Vagina (tissue), 2 donors: ENCODE results near the gene PLD1. TPM values are rescaled to one million over a fixed set of nuclear protein-coding genes. Genes with fewer than 3 reads are reported as not detected.

Source experiments
- DNase-seq, 2 donors: peaks; one replicate each; pipeline ENCODE4 v3.0.0-alpha.2; 2017; ENCODE audit errors: extremely low spot score in 2 of 2
- H3K27ac ChIP-seq: fragments of 200-600 bp; sonication (generic); one replicate; pipeline ENCODE4 v1.5.1; 2019
- H3K27me3 ChIP-seq: fragments of 200-600 bp; sonication (generic); one replicate; pipeline ENCODE4 v1.5.1; 2019
- H3K36me3 ChIP-seq, 2 donors: fragments of 200-600 bp; sonication (generic); one replicate each; pipeline ENCODE4 v1.5.1; 2017 to 2019
- H3K4me1 ChIP-seq: fragments of 200-600 bp; sonication (generic); one replicate; pipeline ENCODE4 v1.5.1; 2019
- H3K4me3 ChIP-seq, 2 donors: fragments of 200-600 bp; sonication (generic); 1 replicate in 1 of 2; 2 replicates in 1 of 2; pipeline ENCODE4 v1.5.1; 2016 to 2019
- H3K9me3 ChIP-seq: fragments of 200-600 bp; sonication (generic); one replicate; pipeline ENCODE4 v1.5.1; 2019
- POLR2A ChIP-seq, 2 donors: fragments of 450-650 bp; IDR thresholded peaks; one replicate each; pipeline ENCODE4 v1.6.1; 2017; ENCODE audit warnings: antibody characterized with exemption in 2 of 2, mild to moderate bottlenecking in 2 of 2, moderate library complexity in 2 of 2
- POLR2AphosphoS5 ChIP-seq, 2 donors: sonication (generic); formaldehyde crosslinking; IDR thresholded peaks; one replicate each; pipeline ENCODE4 v1.9.0; 2017; ENCODE audit warnings: antibody characterized with exemption in 2 of 2, mild to moderate bottlenecking in 2 of 2, low read depth in 1 of 2; ENCODE audit not compliant: insufficient read depth in 1 of 2
- intact Hi-C: fragments of 100-400 bp; cut with DNase I; formaldehyde crosslinking; loops from one replicate; pipeline ENCODE4 v1.15.1; 2023
- total RNA-seq: library from RNA; depleted of rRNA; stranded (reverse); fragments of >200 nt; gene quantifications from one replicate; pipeline ENCODE4 v1.2.3, GENCODE V29; 2016
- TF ChIP-seq, protein P1 (sequence below), 3 experiments: fragments of 450-650 bp in 2 of 3; fragments of 200-600 bp in 1 of 3; sonication (generic) in 1 of 3; IDR thresholded peaks; one replicate each; pipeline ENCODE4 v1.5.1; 2017 to 2019; ENCODE audit warnings: antibody characterized with exemption in 3 of 3, mild to moderate bottlenecking in 2 of 3, moderate library complexity in 2 of 3

The PLD1 gene
- total RNA-seq, 1 donor from 2014 or later = 35.6 TPM

DNA sequence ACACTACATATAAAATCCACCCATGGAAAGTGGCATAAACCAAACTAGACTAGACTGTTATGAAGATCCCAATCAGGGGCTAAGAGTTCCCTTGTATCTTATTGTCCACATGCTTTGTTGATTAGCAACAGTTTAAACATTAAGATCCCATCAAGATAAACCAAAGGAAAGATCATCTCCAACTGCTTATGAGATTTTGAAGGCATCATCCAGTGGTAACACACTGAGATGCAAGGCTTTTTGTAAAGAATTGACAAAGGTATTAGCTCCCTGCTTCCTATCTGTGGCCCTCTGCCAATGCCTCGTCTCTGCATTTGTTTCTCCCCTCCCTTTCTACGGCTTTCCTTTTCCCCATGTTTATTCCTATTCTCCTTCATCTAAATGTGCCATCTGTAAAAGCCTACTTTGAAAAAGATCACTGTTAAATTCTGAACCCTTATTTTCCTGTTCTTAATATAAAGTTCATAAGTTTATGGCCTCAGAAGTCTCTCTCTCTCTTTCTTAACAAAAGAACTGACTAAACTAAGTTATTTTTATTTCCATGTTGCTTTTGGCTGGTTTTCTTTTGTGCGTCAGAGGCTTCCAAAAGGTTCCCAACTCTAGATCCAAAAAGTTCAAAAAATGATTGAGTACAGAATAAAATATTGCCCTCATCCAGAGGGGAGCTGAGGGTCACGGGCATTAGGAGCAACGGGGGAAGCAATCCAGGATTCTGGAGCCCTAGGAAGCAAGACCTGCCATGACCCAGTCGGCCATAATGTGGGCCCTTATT, 5.5 kb downstream of the PLD1 start:
- no peak for DNase-seq
- H3K27me3 ChIP-seq = no peaks in the 10 kb centered on the region
- peak; percentile 19 to 59 for TF ChIP-seq POLR2AphosphoS5 (IDR thresholded peaks at IDR 0.05; ENCODE audit: insufficient read depth in 1 of 2, low read depth in 1 of 2)
- no peak for TF ChIP-seq POLR2A (IDR thresholded peaks at IDR 0.05)
- H3K9me3 ChIP-seq = no peaks in the 10 kb centered on the region
- H3K36me3 ChIP-seq = no peaks in the 10 kb centered on the region
- H3K27ac ChIP-seq = peak overlapping the region; percentile 80
- intact Hi-C loops = loop anchor here (2.0 to 5.0 kb wide), 2 partner anchors 28 to 33 kb away; no protein-coding TSS in a partner anchor
- H3K4me1 ChIP-seq = peaks cover 63% of the 10 kb centered on the region
- no peak overlapping the region for H3K4me3 ChIP-seq

DNA sequence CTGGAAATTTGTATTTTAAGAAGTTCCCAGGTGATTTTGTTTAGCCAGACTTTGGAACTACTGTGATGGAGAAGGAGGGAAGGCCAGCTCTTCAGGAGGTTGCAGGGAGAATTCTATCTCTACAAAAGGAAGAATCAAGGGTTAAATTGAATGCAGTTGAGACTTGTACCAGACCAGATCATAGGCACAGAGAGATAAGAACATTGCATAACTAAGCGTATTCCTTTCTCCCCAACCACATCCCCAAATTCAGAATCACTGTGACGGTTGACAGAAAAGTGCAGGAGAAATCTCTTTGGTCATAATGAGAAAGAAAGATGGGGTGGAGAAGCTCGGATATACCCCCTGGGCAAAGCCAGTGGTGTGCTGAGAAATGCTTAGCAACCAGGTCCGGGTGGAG, 7.2 kb downstream of the PLD1 start:
- Histone ChIP-seq H3K27me3 (no peaks in the 10 kb centered on the region), H3K9me3 (no peaks in the 10 kb centered on the region), H3K36me3 (no peaks in the 10 kb centered on the region), H3K27ac (peak overlapping the region; percentile 81), H3K4me1 (peaks cover 70% of the 10 kb centered on the region), H3K4me3 (no peak overlapping the region)
- TF ChIP-seq POLR2A (IDR thresholded peaks at IDR 0.05) = no peak
- TF ChIP-seq POLR2AphosphoS5 (IDR thresholded peaks at IDR 0.05; ENCODE audit: insufficient read depth in 1 of 2, low read depth in 1 of 2) = no peak
- TF ChIP-seq, protein P1, sequence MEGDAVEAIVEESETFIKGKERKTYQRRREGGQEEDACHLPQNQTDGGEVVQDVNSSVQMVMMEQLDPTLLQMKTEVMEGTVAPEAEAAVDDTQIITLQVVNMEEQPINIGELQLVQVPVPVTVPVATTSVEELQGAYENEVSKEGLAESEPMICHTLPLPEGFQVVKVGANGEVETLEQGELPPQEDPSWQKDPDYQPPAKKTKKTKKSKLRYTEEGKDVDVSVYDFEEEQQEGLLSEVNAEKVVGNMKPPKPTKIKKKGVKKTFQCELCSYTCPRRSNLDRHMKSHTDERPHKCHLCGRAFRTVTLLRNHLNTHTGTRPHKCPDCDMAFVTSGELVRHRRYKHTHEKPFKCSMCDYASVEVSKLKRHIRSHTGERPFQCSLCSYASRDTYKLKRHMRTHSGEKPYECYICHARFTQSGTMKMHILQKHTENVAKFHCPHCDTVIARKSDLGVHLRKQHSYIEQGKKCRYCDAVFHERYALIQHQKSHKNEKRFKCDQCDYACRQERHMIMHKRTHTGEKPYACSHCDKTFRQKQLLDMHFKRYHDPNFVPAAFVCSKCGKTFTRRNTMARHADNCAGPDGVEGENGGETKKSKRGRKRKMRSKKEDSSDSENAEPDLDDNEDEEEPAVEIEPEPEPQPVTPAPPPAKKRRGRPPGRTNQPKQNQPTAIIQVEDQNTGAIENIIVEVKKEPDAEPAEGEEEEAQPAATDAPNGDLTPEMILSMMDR (IDR thresholded peaks at IDR 0.05) = no peak
- DNase-seq = no peak
- intact Hi-C loops = no loop called here

DNA sequence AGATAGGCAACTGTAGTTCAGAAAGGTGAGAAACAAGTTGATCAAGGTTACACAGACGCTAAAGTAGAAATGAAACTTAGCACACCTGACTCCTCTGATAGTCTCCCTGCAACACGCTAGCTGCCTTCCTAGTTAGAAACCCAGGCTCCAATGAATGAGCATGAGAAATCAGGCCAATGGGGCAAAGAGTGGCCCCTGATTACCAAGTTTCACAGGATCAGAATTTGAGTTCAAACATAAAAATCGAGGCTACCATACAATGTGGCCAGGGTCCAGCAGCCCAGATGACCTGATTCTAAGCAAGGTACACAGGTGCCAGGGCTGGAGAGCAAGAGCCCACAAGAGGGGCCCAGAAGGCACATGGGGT, 7.7 kb downstream of the PLD1 start:
- no peaks in the 10 kb centered on the region for H3K9me3 ChIP-seq
- H3K27ac ChIP-seq = peak overlapping the region; percentile 81
- H3K27me3 ChIP-seq = no peaks in the 10 kb centered on the region
- H3K4me1 ChIP-seq = peaks cover 75% of the 10 kb centered on the region
- H3K4me3 ChIP-seq = no peak overlapping the region
- no peak for DNase-seq
- TF ChIP-seq, protein P1 (IDR thresholded peaks at IDR 0.05) = no peak
- no peak for TF ChIP-seq POLR2AphosphoS5 (IDR thresholded peaks at IDR 0.05; ENCODE audit: insufficient read depth in 1 of 2, low read depth in 1 of 2)
- TF ChIP-seq POLR2A (IDR thresholded peaks at IDR 0.05) = no peak
- no peaks in the 10 kb centered on the region for H3K36me3 ChIP-seq
- intact Hi-C loops = no loop called here

DNA sequence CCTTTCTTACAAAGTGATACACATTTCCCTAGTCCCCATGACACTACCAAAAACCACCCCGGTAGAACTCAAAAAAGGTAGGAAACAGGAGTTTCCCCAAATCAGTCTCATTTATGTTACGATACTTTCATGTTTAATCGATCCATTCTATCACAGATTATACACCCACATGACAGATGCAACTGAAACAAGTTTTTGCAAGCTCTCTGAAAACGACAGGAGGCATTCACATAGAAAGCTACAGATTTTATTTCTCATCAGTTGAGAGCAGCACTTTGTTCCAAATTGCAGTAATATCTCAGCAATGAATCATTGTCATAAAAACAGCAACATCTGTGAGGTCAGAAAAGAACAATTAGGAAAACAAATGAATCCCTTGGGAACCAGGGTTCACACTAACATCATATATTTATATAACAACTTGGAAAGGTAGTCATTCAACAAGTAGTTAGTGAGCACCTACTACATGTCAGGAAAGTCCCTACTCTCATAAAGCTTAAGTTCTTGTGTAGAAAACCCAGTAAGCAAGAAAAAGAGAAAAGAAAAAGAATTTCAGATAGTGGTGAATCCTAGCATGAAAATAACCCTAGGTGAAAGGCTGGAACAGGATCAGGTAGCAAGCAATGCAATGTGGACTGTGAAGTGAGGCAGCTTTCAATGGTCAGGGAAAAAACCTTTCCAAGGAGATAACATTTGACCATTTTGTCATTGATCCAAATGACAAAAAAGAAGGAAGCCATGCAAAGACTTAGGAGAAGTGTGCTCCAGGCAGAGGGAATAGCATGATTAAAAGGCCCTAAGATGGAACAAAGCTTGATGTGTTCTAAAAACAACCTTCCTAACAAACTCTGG, 8.3 kb downstream of the PLD1 start:
- intact Hi-C loops = no loop called here
- Histone ChIP-seq H3K9me3 (no peaks in the 10 kb centered on the region), H3K4me1 (peaks cover 78% of the 10 kb centered on the region), H3K36me3 (no peaks in the 10 kb centered on the region), H3K27me3 (no peaks in the 10 kb centered on the region), H3K4me3 (no peak overlapping the region), H3K27ac (peak overlapping the region; percentile 81)
- TF ChIP-seq POLR2AphosphoS5 (IDR thresholded peaks at IDR 0.05; ENCODE audit: insufficient read depth in 1 of 2, low read depth in 1 of 2) = peak; percentile 25 to 72
- TF ChIP-seq, protein P1 (IDR thresholded peaks at IDR 0.05) = no peak
- DNase-seq = no peak

DNA sequence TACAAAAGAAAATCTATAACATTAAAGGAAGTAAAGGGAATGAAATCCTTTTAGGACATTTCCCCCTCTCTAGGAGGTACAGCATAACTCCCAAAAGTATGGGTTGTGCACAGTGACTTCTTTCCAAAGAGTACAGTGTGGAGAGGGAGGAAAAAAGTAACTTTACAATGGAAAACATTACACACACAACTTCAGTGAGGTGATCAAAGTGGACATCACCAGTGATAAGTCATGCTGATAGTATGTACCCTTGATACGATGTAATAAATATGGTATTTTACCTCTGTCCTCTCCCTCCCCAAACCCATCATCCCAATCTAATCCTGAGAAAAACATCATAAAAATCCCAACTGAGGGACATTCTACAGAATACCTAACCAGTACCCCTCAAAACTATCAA, 10.8 kb downstream of the PLD1 start:
- no peak for DNase-seq
- H3K36me3 ChIP-seq = no peaks in the 10 kb centered on the region
- H3K27ac ChIP-seq = no peak overlapping the region
- TF ChIP-seq, protein P1 (IDR thresholded peaks at IDR 0.05) = no peak
- no peak for TF ChIP-seq POLR2AphosphoS5 (IDR thresholded peaks at IDR 0.05; ENCODE audit: insufficient read depth in 1 of 2, low read depth in 1 of 2)
- no peak for TF ChIP-seq POLR2A (IDR thresholded peaks at IDR 0.05)
- H3K9me3 ChIP-seq = no peaks in the 10 kb centered on the region
- intact Hi-C loops = no loop called here
- no peaks in the 10 kb centered on the region for H3K27me3 ChIP-seq
- no peak overlapping the region for H3K4me3 ChIP-seq
- H3K4me1 ChIP-seq = peaks cover 57% of the 10 kb centered on the region
